Suprapubic skin (tissue), 3 donors: Measurements from ENCODE around the gene USP35.

ENCODE experiments used
- CTCF ChIP-seq, 2 donors: fragments of 200-600 bp in 1 of 2; fragments of 450-650 bp in 1 of 2; sonication (generic) in 1 of 2; IDR thresholded peaks; one replicate each; pipeline ENCODE4 v1.5.1; 2016 to 2019; ENCODE audit warnings: antibody characterized with exemption in 2 of 2, mild to moderate bottlenecking in 1 of 2, moderate library complexity in 1 of 2
- EP300 ChIP-seq: sonication (generic); formaldehyde crosslinking; IDR thresholded peaks from one replicate; pipeline ENCODE4 v1.6.1; 2017; ENCODE audit warnings: antibody characterized with exemption
- POLR2A ChIP-seq, 2 donors: fragments of 450-650 bp; IDR thresholded peaks; one replicate each; pipeline ENCODE4 v1.6.1; 2017; ENCODE audit warnings: antibody characterized with exemption in 2 of 2, mild to moderate bottlenecking in 2 of 2, moderate library complexity in 2 of 2

- TF ChIP-seq CTCF (IDR thresholded peaks at IDR 0.05): no peak
- no peak for TF ChIP-seq POLR2A (IDR thresholded peaks at IDR 0.05)
- TF ChIP-seq EP300: no peak
Measured at GRCh38 chr11:78194490-78194889, 5.8 kb downstream of the USP35 start.
